Peyer's patch (tissue), 4 donors: Measurements from ENCODE around the gene PCDHB8. TPM values are rescaled to one million over a fixed set of nuclear protein-coding genes. Genes with fewer than 3 reads are reported as not detected.
"Not testable (repeated sequence)": the region's sequence is repeated elsewhere in the genome, so short reads cannot be mapped to it uniquely, and the experiment has no call there.

Experiments
- DNase-seq, 3 donors: peaks; one replicate each; pipeline ENCODE4 v3.0.0-alpha.2; 2017 to 2019
- H3K27ac ChIP-seq, 4 donors: fragments of 200-600 bp; sonication (generic); one replicate each; pipeline ENCODE4 v1.5.1; 2016 to 2019
- H3K27me3 ChIP-seq, 2 donors: fragments of 200-600 bp; sonication (generic); one replicate each; pipeline ENCODE4 v1.5.1; 2019
- H3K36me3 ChIP-seq, 3 donors: fragments of 200-600 bp; sonication (generic); one replicate each; pipeline ENCODE4 v1.5.1; 2016 to 2019
- H3K4me1 ChIP-seq, 4 donors: fragments of 200-600 bp; sonication (generic); one replicate each; pipeline ENCODE4 v1.5.1; 2016 to 2019
- H3K4me3 ChIP-seq, 4 donors: fragments of 200-600 bp; sonication (generic); 1 replicate in 3 of 4; 2 replicates in 1 of 4; pipeline ENCODE4 v1.5.1; 2016 to 2019; ENCODE audit warnings: mild to moderate bottlenecking in 1 of 4
- H3K9me3 ChIP-seq, 4 donors: fragments of 200-600 bp; sonication (generic); one replicate each; pipeline ENCODE4 v1.5.1; 2016 to 2019; ENCODE audit warnings: mild to moderate bottlenecking in 1 of 4
- POLR2A ChIP-seq, 2 donors: fragments of 450-650 bp; IDR thresholded peaks; one replicate each; pipeline ENCODE4 v1.5.1; 2017; ENCODE audit warnings: antibody characterized with exemption in 2 of 2, mild to moderate bottlenecking in 2 of 2, moderate library complexity in 2 of 2
- total RNA-seq, 4 donors: library from RNA; depleted of rRNA; stranded (reverse); fragments of >200 nt; gene quantifications; one replicate each; pipeline ENCODE4 v1.1.0, GENCODE V29; 2016
- TF ChIP-seq, protein P1 (sequence below), 6 experiments: fragments of 450-650 bp in 4 of 6; fragments of 200-600 bp in 2 of 6; sonication (generic) in 1 of 6; IDR thresholded peaks; one replicate each; pipeline ENCODE4 v1.5.1; 2017 to 2019; ENCODE audit warnings: antibody characterized with exemption in 6 of 6, mild to moderate bottlenecking in 3 of 6, moderate library complexity in 1 of 6

Gene PCDHB8
- total RNA-seq, 4 donors from 2014 or later, result not detected

DNA sequence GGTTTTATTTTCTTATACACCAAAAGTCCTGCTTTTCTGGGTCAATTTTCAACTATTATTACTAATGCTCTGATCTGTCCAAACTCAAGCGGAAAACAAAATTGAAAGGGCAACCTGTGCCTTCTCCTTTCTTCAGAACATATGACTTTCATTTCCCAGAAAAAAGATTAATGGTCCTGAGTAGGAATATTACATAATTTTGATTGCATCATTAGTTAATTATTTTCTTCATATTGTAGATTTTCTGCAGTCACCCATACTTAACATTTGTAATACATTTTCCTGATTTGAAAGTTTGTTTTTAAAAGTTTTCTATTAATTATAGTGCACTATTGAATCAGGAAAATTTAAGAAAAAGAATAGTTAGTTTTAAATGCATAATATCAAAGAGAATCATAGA, 1.7 kb upstream of the PCDHB8 start:
- Histone ChIP-seq H3K4me3 (no peak overlapping the region), H3K27ac (no peak overlapping the region), H3K9me3 (peaks cover 0 to 30% (median 6%) of the 10 kb centered on the region in 4 donors), H3K27me3 (no peaks in the 10 kb centered on the region), H3K4me1 (no peaks in the 10 kb centered on the region), H3K36me3 (no peaks in the 10 kb centered on the region)
- DNase-seq, result no peak
- TF ChIP-seq, protein P1, sequence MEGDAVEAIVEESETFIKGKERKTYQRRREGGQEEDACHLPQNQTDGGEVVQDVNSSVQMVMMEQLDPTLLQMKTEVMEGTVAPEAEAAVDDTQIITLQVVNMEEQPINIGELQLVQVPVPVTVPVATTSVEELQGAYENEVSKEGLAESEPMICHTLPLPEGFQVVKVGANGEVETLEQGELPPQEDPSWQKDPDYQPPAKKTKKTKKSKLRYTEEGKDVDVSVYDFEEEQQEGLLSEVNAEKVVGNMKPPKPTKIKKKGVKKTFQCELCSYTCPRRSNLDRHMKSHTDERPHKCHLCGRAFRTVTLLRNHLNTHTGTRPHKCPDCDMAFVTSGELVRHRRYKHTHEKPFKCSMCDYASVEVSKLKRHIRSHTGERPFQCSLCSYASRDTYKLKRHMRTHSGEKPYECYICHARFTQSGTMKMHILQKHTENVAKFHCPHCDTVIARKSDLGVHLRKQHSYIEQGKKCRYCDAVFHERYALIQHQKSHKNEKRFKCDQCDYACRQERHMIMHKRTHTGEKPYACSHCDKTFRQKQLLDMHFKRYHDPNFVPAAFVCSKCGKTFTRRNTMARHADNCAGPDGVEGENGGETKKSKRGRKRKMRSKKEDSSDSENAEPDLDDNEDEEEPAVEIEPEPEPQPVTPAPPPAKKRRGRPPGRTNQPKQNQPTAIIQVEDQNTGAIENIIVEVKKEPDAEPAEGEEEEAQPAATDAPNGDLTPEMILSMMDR (IDR thresholded peaks at IDR 0.05), result no peak
- no peak for TF ChIP-seq POLR2A (IDR thresholded peaks at IDR 0.05)

DNA sequence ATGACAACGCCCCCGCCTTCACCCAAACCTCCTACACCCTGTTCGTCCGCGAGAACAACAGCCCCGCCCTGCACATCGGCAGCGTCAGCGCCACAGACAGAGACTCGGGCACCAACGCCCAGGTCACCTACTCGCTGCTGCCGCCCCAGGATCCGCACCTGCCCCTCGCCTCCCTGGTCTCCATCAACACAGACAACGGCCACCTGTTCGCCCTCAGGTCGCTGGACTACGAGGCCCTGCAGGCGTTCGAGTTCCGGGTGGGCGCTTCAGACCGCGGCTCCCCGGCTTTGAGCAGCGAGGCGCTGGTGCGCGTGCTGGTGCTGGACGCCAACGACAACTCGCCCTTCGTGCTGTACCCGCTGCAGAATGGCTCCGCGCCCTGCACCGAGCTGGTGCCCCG, 1.8 kb downstream of the PCDHB8 start:
- not testable (repeated sequence) for H3K4me3 ChIP-seq, H3K27me3 ChIP-seq, H3K36me3 ChIP-seq, DNase-seq, H3K27ac ChIP-seq, H3K4me1 ChIP-seq
- peaks cover 0 to 31% (median 5%) of the 10 kb centered on the region in 4 donors for H3K9me3 ChIP-seq

DNA sequence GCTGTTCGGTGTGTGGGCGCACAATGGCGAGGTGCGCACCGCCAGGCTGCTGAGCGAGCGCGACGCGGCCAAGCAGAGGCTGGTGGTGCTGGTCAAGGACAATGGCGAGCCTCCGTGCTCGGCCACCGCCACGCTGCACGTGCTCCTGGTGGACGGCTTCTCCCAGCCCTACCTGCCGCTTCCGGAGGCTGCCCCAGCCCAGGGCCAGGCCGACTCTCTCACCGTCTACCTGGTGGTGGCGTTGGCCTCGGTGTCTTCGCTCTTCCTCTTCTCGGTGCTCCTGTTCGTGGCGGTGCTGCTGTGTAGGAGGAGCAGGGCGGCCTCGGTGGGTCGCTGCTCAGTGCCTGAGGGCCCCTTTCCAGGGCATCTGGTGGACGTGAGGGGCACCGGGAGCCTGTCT, 2.3 kb downstream of the PCDHB8 start:
- not testable (repeated sequence) for H3K36me3 ChIP-seq, DNase-seq, H3K4me1 ChIP-seq, H3K27me3 ChIP-seq, H3K4me3 ChIP-seq, H3K27ac ChIP-seq
- peaks cover 0 to 29% (median 3%) of the 10 kb centered on the region in 4 donors for H3K9me3 ChIP-seq

DNA sequence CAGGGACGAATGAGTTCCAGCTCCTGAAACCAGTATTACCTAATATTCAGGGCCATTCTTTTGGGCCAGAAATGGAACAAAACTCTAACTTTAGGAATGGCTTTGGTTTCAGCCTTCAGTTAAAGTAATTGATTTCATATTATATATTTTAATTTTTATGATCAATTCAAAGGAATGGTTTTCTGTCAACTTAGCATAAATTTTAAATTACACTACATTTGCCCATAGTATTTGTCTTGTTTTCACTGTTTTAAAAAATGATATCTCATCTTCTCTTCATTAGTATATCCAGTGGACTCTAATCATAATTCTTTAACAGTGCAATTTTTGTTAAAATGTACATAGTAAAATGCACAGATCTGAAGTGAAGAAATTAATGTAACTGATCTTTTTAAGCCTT, 2.7 kb downstream of the PCDHB8 start:
- Histone ChIP-seq H3K4me1 (no peaks in the 10 kb centered on the region), H3K27ac (no peak overlapping the region), H3K9me3 (peaks cover 0 to 27% (median 2%) of the 10 kb centered on the region in 4 donors), H3K4me3 (no peak overlapping the region), H3K27me3 (no peaks in the 10 kb centered on the region), H3K36me3 (no peaks in the 10 kb centered on the region)
- DNase-seq, result no peak
- TF ChIP-seq, protein P1 (IDR thresholded peaks at IDR 0.05), result no peak
- no peak for TF ChIP-seq POLR2A (IDR thresholded peaks at IDR 0.05)

DNA sequence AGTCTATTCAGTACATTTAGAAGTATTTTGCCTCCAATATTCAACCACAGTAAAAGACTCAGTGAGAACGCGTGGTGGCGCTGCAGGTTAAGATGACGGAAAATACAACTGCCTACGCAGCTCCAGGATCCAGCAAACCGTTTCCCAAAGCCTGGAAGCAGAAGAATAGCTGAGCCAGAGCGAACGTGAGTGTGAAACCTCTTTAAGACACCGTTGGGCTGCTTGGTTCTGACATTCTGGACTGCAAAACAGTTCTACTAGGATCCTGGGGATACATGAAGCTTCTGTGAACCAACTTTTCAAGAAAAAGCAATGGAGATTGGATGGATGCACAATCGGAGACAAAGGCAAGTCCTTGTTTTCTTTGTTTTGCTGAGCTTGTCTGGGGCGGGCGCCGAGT, 4.7 kb downstream of the PCDHB8 start, which contains the start of gene PCDHB16:
Gene PCDHB16, plus strand, starts transcription at position 140 of the 400 bp plus-strand sequence. Its CDS starts 173 bp downstream, at position 313.
- H3K27me3 ChIP-seq, result no peaks in the 10 kb centered on the region
- no peaks in the 10 kb centered on the region for H3K4me1 ChIP-seq
- H3K4me3 ChIP-seq, result peak within 1 kb of the TSS in 1 of 4 donors; percentile 19
- H3K36me3 ChIP-seq, result no peaks in the 10 kb centered on the region
- H3K27ac ChIP-seq, result no peak within 1 kb of the TSS
- no peak for DNase-seq
- H3K9me3 ChIP-seq, result peaks cover 0 to 28% (median 2%) of the 10 kb centered on the region in 4 donors
- TF ChIP-seq POLR2A (IDR thresholded peaks at IDR 0.05), result no peak
- TF ChIP-seq, protein P1 (IDR thresholded peaks at IDR 0.05), result no peak

DNA sequence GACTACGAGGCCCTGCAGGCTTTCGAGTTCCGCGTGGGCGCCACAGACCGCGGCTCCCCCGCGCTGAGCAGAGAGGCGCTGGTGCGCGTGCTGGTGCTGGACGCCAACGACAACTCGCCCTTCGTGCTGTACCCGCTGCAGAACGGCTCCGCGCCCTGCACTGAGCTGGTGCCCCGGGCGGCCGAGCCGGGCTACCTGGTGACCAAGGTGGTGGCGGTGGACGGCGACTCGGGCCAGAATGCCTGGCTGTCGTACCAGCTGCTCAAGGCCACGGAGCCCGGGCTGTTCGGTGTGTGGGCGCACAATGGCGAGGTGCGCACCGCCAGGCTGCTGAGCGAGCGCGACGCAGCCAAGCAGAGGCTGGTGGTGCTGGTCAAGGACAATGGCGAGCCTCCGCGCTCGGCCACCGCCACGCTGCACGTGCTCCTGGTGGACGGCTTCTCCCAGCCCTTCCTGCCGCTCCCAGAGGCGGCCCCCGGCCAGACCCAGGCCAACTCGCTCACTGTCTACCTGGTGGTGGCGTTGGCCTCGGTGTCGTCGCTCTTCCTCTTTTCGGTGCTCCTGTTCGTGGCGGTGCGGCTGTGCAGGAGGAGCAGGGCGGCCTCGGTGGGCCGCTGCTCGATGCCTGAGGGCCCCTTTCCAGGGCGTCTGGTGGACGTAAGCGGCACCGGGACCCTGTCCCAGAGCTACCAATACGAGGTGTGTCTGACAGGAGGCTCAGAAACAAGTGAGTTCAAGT, 6.7 kb downstream of the PCDHB8 start:
- H3K4me3 ChIP-seq, result not testable (repeated sequence)

DNA sequence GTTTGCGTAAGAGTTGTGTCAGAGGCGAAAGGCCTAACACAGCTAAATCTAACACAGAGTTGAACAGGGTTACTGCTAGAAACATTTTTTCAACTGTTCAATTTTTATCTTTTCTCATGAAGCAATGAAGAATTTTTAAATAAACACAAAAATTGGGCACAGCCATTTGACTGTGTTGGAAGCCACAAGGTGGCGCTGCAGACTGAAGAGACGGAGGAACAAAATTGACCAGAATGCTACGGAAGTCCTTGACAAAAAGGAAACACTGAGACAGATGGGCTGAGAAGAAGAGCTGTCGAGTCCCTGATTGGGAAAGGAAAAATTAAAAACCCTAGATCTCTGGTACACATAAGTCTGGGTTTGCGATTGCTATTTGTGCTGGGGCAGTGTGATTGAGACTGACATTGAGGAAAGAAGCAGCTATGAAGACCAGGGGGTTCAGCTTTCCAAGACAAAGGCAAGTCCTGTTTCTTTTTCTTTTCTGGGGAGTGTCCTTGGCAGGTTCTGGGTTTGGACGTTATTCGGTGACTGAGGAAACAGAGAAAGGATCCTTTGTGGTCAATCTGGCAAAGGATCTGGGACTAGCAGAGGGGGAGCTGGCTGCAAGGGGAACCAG, 9.4 kb downstream of the PCDHB8 start, which contains the start of gene PCDHB9:
Gene PCDHB9, plus strand, starts transcription at position 265 of the 616 bp plus-strand sequence. Its CDS starts 158 bp downstream, at position 423.
- no peaks in the 10 kb centered on the region for H3K27me3 ChIP-seq
- no peaks in the 10 kb centered on the region for H3K36me3 ChIP-seq
- H3K9me3 ChIP-seq, result peaks cover 0 to 19% (median 0%) of the 10 kb centered on the region in 4 donors
- TF ChIP-seq POLR2A (IDR thresholded peaks at IDR 0.05), result no peak
- TF ChIP-seq, protein P1 (IDR thresholded peaks at IDR 0.05), result peak in 3 of 6 experiments; percentile 8 to 18 (median 16)
- no peak for DNase-seq
- H3K4me1 ChIP-seq, result no peaks in the 10 kb centered on the region
- no peak within 1 kb of the TSS for H3K27ac ChIP-seq
- H3K4me3 ChIP-seq, result no peak within 1 kb of the TSS

More for the DNA sequence above, 6.7 kb downstream of the PCDHB8 start:
- H3K27me3 ChIP-seq, H3K4me1 ChIP-seq, H3K36me3 ChIP-seq, DNase-seq, H3K27ac ChIP-seq: not testable (repeated sequence)
- peaks cover 0 to 20% (median under 1%) of the 10 kb centered on the region in 4 donors for H3K9me3 ChIP-seq

DNA sequence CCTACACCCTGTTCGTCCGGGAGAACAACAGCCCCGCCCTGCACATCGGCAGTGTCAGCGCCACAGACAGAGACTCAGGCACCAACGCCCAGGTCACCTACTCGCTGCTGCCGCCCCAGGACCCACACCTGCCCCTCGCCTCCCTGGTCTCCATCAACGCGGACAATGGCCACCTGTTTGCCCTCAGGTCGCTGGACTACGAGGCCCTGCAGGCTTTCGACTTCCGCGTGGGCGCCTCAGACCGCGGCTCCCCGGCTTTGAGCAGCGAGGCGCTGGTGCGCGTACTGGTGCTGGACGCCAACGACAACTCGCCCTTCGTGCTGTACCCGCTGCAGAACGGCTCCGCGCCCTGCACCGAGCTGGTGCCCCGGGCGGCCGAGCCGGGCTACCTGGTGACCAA, 11.1 kb downstream of the PCDHB8 start:
- H3K9me3 ChIP-seq, result peaks cover 0 to 17% (median 0%) of the 10 kb centered on the region in 4 donors
- not testable (repeated sequence) for H3K36me3 ChIP-seq, H3K27me3 ChIP-seq, H3K4me3 ChIP-seq, DNase-seq, H3K4me1 ChIP-seq, H3K27ac ChIP-seq

DNA sequence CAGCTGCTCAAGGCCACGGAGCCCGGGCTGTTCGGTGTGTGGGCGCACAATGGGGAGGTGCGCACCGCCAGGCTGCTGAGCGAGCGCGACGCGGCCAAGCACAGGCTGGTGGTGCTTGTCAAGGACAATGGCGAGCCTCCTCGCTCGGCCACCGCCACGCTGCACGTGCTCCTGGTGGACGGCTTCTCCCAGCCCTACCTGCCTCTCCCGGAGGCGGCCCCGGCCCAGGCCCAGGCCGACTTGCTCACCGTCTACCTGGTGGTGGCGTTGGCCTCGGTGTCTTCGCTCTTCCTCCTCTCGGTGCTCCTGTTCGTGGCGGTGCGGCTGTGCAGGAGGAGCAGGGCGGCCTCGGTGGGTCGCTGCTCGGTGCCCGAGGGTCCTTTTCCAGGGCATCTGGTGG, 11.5 kb downstream of the PCDHB8 start:
- not testable (repeated sequence) for H3K27ac ChIP-seq, H3K27me3 ChIP-seq, H3K4me1 ChIP-seq, DNase-seq, H3K36me3 ChIP-seq, H3K4me3 ChIP-seq
- H3K9me3 ChIP-seq, result peaks cover 0 to 16% (median 0%) of the 10 kb centered on the region in 4 donors
